ENCODE measurements around the gene MINAR2.

The MINAR2 gene

DNA sequence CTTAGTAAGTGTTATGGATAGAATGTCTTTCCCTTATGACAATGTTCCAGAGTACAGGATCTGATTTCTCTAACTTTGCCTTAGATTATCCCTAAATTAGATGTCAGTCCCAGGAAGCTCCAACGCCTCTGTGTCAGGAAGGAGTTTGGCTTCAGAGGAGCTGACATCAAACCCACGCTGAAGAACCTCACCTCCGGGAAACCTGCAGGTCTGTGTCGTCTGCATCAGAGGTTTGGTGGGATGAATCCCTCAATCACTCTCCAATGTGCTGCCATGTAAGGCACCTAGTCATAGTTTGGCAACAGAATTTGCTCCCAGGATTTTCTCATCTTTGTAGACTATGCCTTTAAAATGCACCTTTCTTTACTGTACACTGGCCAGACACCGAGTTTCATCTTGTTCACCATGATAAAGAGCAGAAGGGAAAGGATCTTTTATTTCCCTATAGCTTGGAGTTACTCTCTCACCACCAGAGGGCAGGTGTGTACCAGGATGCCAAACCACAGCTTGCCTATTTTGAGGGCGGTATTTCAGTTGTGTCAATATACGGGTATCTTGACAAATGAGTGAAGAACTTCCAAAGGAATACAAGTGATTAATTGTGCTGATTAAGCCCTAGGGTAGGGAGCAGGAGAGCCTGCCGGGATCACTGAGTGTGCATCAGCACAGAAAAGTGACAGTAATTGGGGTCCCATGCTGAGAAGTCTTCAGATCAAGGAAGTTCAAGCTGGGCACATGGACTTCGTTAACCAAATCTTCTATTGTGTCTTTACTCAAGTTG lies 23.4 kb downstream of the MINAR2 start:
- peak; percentile 67 for DNase-seq (ENCODE audit: low spot score)

DNA sequence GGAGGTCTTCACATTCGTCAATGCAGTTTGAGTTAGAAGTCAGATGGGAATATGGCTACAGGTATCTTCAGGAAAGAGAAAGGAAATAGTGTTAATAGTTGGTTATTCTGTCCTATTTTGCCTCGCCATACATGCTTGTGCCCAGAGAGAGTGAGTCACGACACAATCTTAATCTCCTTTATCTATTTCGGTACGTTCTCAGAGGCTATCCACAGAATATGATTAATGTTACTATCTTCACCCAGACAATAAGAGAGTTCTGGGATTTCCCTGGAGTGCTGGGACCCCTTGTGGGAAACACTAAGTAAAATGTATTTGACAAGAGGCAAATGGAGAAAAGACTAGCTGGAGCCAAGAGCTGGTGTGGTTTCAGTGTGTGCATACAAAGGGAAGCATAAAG lies 25.5 kb downstream of the MINAR2 start:
- DNase-seq (ENCODE audit: low spot score): no peak

DNA sequence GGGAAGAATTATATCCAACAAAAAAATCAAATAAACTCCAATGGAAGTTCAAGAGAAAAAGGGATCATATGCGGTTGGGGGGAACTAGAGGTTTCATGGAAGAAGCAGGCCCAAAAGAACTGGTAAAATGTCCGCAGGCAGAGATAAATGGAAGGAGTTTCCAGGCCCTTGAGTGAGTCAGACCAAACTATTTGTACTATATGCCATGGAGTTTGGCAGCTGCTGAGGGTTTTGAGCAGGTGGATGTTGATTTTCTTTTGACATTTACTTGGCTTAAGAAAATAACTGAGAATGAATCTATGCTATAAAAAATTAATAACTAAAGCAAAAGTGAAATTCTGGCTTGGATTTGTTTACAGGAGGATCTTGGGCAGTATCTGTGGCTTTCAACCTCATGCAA lies 33.7 kb downstream of the MINAR2 start:
- no peak for DNase-seq (ENCODE audit: low spot score)

DNA sequence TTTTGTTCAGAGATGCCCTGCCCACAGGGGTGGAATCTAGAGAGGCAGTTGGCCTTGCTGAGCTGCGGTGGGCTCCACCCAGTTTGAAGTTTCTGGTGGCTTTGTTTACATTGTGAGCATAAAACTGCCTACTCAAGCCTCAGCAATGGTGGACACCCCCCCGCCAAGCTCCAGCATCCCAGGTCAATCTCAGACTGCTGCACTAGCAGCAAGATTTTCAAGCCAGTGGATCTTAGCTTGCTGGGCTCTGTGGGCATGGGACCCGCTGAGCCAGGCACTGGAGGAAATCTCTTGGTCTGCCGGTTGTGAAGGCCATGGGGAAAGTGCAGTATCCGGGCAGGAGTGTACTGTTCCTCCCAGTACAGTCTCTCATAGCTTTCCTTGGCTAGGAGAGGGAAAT lies 55.5 kb downstream of the MINAR2 start:
- DNase-seq (ENCODE audit: low spot score): no peak

DNA sequence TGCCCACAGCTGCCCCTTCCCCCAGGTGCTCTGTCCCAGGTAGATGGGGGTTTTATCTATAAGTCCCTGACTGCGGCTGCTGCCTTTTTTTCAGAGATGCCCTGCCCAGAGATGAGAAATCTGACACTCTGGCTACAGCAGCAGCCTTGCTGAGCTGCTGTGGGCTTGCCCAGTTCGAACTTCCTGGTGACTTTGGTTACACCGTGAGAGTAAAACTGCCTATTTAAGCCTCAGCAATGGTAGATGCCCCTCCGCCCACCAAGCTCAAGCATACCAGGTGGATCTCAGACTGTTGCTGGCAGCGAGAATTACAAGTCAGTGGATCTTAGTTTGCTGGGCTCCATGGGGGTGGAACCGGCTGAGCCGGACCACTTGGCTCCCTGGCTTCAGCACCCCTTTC lies 56.8 kb downstream of the MINAR2 start:
- no peak for DNase-seq (ENCODE audit: low spot score)

DNA sequence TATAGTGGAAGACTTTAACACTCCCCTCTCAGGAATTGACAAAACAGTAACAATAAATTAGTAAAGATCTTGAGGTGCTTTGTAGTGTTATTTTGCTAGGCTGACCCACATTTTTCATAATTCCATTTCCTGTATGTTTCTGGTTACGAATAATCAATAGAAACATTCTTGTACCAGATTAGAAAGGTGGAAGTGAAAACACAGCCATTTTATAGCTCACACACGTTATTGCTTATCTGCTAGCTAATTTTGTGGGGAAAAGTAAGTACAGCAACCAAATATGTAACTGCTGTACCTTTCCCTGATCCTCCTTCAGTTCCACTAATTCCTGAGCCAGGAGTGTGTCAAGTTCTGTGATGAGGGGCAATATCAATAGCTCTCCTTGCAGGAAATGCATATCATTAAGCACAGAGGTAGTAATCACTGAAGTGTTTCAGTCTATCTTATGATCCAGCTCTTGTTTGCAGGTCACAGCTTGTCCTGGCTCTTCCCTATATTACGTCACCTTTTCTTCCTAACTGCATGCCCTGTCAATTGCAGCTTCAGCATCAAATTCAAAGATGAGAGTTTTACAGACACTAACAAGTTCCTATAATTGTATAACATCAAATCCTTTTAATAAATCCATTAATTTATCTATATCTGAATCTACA lies 59.4 kb downstream of the MINAR2 start:
- DNase-seq (ENCODE audit: low spot score): no peak

Measured in ecto neural progenitor cell (in vitro differentiated cells).